Measurements from ENCODE around the gene AKAP1.

- TF ChIP-seq POLR2A (IDR thresholded peaks at IDR 0.05; ENCODE audit: extremely low read depth, insufficient read length): no peak
- TF ChIP-seq, protein P1, sequence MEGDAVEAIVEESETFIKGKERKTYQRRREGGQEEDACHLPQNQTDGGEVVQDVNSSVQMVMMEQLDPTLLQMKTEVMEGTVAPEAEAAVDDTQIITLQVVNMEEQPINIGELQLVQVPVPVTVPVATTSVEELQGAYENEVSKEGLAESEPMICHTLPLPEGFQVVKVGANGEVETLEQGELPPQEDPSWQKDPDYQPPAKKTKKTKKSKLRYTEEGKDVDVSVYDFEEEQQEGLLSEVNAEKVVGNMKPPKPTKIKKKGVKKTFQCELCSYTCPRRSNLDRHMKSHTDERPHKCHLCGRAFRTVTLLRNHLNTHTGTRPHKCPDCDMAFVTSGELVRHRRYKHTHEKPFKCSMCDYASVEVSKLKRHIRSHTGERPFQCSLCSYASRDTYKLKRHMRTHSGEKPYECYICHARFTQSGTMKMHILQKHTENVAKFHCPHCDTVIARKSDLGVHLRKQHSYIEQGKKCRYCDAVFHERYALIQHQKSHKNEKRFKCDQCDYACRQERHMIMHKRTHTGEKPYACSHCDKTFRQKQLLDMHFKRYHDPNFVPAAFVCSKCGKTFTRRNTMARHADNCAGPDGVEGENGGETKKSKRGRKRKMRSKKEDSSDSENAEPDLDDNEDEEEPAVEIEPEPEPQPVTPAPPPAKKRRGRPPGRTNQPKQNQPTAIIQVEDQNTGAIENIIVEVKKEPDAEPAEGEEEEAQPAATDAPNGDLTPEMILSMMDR (IDR thresholded peaks at IDR 0.05; ENCODE audit: low read depth, low read length): no peak
- no peak for TF ChIP-seq MYC (IDR thresholded peaks at IDR 0.05; ENCODE audit: low read depth, low read length)
- TF ChIP-seq, protein P2, sequence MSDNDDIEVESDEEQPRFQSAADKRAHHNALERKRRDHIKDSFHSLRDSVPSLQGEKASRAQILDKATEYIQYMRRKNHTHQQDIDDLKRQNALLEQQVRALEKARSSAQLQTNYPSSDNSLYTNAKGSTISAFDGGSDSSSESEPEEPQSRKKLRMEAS (IDR thresholded peaks at IDR 0.05; ENCODE audit: low read depth, low read length): no peak
Observed at GRCh38 chr17:57067781-57068180, 17.3 kb upstream of the AKAP1 start.

Data from NB4 (cell line).